Activated naive CD8-positive, alpha-beta T cell treated with anti-CD3 and anti-CD28 coated beads for 36 hours (primary cell): Measurements from ENCODE around the gene LUZP4. TPM values are rescaled to one million over a fixed set of nuclear protein-coding genes. Genes with fewer than 3 reads are reported as not detected.
"Not testable (repeated sequence)": the region's sequence is repeated elsewhere in the genome, so short reads cannot be mapped to it uniquely, and the experiment has no call there.

ENCODE experiments used
- DNase-seq: peaks from one replicate; pipeline ENCODE4 v3.0.0; 2021
- H3K27ac Mint-ChIP-seq: one replicate; pipeline ENCODE4 v1.8.0; 2022; ENCODE audit warnings: mild to moderate bottlenecking, moderate library complexity, mixed read lengths
- H3K27me3 Mint-ChIP-seq: one replicate; pipeline ENCODE4 v1.8.0; 2022; ENCODE audit warnings: mild to moderate bottlenecking, mixed read lengths
- H3K36me3 Mint-ChIP-seq: one replicate; pipeline ENCODE4 v1.8.0; 2021; ENCODE audit warnings: mild to moderate bottlenecking, mixed read lengths
- H3K4me1 Mint-ChIP-seq: one replicate; pipeline ENCODE4 v1.8.0; 2021; ENCODE audit warnings: mixed read lengths
- H3K4me3 Mint-ChIP-seq: one replicate; pipeline ENCODE4 v1.8.0; 2022; ENCODE audit warnings: mild to moderate bottlenecking, moderate library complexity, mixed read lengths
- H3K9me3 Mint-ChIP-seq: one replicate; pipeline ENCODE4 v1.8.0; 2022; ENCODE audit warnings: mixed read lengths
- total RNA-seq, 2 experiments: library from RNA; stranded (reverse); gene quantifications; one replicate each; pipeline ENCODE4 v1.2.3, GENCODE V29; 2021

The LUZP4 gene
- total RNA-seq, 2 experiments from 2014 or later = not detected

DNA sequence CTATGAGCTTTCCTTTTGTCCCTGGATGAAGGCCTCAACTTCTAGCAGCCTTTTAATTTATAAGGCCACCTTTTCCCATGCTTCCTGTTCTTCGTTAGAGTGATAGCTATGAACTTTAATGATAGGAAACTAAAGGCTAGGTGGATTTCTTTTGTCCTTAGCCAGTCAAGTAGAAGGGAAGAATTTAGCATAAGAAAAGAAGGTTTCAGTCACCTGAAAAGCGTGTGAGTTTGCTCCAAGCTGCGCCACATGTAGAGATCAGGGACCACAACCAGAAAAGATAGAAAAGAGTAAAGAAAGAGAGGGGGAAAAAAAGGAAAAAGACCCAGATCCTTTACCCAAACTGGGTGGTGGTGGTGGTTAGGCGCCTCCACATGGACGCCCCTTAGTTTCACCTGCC lies 28.6 kb downstream of the LUZP4 start:
- Mint-ChIP-seq H3K4me1 (no peaks in the 10 kb centered on the region), H3K27me3 (no peaks in the 10 kb centered on the region), H3K36me3 (no peaks in the 10 kb centered on the region), H3K4me3 (no peak overlapping the region), H3K9me3 (no peaks in the 10 kb centered on the region), H3K27ac (no peak overlapping the region)
- DNase-seq = no peak

DNA sequence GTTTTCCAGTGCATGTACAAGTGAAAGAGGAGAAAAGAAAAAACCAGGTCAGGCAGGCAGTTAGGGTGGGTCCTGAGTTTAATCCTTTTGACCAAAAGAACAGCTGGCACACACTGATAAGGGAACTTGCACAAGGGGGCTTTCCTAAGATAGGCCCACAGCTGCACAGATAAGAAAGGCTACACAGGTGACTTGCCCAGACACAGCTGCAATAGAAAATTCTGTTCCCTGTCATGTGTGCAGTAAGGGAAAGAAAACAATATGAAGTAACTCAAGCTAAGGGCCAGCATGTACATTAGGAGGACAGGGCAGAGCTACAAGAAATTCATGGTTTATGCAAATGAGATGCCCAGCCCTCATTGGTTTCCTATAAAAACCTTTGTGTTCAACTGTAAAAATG lies 32.9 kb downstream of the LUZP4 start:
- Mint-ChIP-seq H3K4me3 (no peak overlapping the region), H3K36me3 (no peaks in the 10 kb centered on the region), H3K27me3 (no peaks in the 10 kb centered on the region), H3K27ac (no peak overlapping the region), H3K4me1 (no peaks in the 10 kb centered on the region), H3K9me3 (no peaks in the 10 kb centered on the region)
- DNase-seq = no peak

DNA sequence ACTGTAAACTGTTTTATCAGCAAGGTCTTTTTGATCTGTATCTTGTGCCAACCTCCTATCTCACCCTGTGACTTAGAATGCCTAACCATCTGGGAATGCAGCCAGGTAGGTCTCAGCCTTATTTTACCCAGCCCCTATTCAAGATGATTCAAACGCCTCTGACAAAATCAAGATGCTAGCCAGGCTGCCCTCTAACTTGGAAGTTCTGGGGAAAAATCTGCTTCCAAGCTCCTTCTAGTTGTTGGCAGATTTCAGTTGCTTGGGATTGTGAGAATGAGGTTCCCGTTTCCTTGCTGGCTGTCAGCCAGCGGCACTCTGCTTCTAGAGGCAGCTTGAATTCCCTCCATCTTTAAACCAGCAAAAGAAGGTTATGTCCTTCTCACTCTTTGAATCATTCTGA lies 34.7 kb downstream of the LUZP4 start:
- Mint-ChIP-seq H3K27ac (no peak overlapping the region), H3K4me3 (no peak overlapping the region), H3K36me3 (no peaks in the 10 kb centered on the region), H3K27me3 (no peaks in the 10 kb centered on the region), H3K4me1 (no peaks in the 10 kb centered on the region), H3K9me3 (no peaks in the 10 kb centered on the region)
- no peak for DNase-seq

DNA sequence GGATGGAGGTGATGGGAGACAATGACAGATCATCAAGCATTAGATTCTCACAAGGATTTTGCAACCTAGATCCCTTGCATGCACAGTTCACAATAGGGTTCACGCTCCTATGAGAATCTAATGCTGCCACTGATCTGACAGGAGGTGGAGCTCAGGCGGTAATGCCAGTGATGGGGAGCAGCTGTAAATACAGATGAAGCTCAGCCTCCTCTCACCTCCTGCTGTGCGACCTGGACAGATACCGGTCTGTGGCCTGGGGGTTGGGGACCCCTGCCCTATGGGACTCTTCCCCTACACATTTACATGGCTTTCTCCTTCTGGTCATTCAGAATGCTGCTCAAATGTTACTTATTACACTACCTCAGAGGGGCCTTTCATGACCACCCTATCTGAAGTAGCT lies 39.8 kb downstream of the LUZP4 start:
- not testable (repeated sequence) for H3K4me1 Mint-ChIP-seq, H3K27ac Mint-ChIP-seq, H3K9me3 Mint-ChIP-seq, H3K36me3 Mint-ChIP-seq, DNase-seq, H3K4me3 Mint-ChIP-seq, H3K27me3 Mint-ChIP-seq

DNA sequence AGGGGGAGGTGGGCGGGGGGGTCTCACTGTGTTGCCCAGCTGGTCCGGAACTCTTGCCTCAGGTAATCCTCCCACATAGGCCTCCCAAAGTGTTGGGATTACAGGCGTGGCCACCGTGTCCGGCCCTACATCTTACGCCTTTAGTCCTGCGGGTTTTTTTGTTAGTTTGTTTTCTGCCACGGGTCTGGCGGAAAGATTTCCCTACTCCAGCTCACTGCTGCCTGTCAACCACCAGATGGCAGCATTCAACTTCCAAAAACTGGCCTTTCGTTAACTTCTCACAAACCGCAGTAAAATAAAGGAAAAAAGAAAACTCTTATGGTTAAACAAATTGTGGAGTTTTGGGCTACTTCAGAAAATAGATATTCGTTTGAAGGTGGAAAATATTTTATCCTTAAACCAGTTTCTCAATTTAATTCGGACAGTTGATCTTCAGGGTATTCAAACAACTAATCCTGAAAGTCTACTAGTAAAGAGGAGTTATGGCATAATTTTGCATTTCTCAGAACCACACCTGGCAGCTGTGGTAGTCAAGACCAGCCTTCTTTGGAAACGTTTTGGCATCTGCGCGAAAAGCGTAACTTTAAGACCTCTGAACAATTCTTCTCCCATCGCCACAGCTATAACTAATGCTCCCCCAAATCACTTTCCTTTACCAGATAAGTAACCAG lies 41.1 kb downstream of the LUZP4 start:
- H3K27ac Mint-ChIP-seq = no peak overlapping the region
- DNase-seq = peak; percentile 4
- no peaks in the 10 kb centered on the region for H3K27me3 Mint-ChIP-seq
- H3K4me3 Mint-ChIP-seq = no peak overlapping the region
- no peaks in the 10 kb centered on the region for H3K36me3 Mint-ChIP-seq
- no peaks in the 10 kb centered on the region for H3K4me1 Mint-ChIP-seq
- no peaks in the 10 kb centered on the region for H3K9me3 Mint-ChIP-seq

DNA sequence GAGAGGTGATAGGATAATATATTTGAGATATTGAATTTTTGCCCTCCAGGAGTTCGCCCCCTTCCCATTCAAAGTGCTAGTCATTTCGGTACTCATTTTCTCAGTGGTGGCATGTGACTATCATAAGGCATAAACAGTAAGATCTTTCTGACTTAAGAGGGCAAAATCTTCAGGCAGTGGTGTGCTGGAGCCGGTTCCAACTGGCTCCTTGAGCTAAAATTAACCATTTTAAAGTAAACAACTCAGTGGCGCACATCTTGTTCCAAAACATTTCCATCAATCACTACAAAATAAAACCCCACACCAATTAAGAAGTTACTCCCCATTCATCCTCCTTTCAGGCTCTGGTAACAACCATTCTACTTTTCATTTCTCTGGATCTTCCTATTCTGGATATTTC lies 43.3 kb downstream of the LUZP4 start:
- DNase-seq = no peak
- no peaks in the 10 kb centered on the region for H3K27me3 Mint-ChIP-seq
- no peaks in the 10 kb centered on the region for H3K9me3 Mint-ChIP-seq
- H3K27ac Mint-ChIP-seq = no peak overlapping the region
- H3K4me1 Mint-ChIP-seq = no peaks in the 10 kb centered on the region
- no peaks in the 10 kb centered on the region for H3K36me3 Mint-ChIP-seq
- H3K4me3 Mint-ChIP-seq = no peak overlapping the region

DNA sequence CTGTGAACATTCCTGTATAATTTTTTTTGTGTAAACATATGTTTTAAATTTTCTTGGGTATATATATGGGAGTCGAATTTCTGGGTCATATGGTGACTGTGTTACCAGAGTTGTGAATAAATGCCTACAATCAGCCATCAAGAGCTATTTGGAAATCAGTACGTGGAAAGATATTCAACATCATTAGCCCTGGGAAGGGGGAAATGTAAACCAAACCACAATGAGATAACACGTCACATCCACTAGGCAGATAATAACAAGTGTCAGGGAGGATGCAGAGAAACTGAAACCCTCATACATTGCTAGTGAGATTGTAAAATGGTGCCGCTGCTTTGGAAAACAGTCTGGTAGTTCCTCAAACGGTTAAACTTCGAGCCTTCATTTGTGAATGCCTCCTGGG lies 43.9 kb downstream of the LUZP4 start:
- H3K4me3 Mint-ChIP-seq = no peak overlapping the region
- no peak for DNase-seq
- no peaks in the 10 kb centered on the region for H3K4me1 Mint-ChIP-seq
- H3K27me3 Mint-ChIP-seq = no peaks in the 10 kb centered on the region
- no peak overlapping the region for H3K27ac Mint-ChIP-seq
- H3K9me3 Mint-ChIP-seq = no peaks in the 10 kb centered on the region
- H3K36me3 Mint-ChIP-seq = no peaks in the 10 kb centered on the region

DNA sequence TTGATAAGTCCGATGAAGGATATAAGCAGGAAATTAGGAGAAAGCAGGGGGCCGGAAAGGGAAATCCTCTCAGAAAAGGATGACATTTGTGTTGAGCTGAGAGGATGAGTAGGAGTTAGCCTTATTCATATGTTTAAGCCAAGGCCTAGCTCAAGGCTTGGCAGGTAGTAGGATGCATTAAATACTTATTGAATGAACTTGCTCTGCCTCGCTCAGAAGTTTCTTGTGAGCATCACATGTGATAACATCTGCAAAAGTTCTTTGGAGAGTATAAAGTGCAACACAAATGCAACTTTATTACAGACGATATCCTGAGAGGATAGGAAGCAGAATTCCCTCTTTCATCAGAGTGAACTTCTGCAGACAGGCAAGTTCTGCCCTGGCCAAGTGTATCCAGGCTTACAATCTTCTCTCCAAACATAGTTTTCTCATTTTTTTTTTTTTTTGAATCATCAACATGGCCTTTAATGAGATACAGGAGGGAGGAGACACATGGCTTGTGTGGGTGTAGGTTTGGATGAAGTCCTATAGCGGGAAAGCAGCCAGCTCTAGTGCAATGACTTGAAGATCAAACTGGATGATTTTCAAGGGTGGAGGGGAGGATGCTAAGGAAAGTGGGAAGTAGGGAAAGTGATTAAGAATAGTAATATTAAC lies 48.1 kb downstream of the LUZP4 start:
- H3K4me3 Mint-ChIP-seq = no peak overlapping the region
- no peaks in the 10 kb centered on the region for H3K36me3 Mint-ChIP-seq
- no peak for DNase-seq
- no peaks in the 10 kb centered on the region for H3K27me3 Mint-ChIP-seq
- H3K4me1 Mint-ChIP-seq = no peaks in the 10 kb centered on the region
- no peaks in the 10 kb centered on the region for H3K9me3 Mint-ChIP-seq
- no peak overlapping the region for H3K27ac Mint-ChIP-seq

DNA sequence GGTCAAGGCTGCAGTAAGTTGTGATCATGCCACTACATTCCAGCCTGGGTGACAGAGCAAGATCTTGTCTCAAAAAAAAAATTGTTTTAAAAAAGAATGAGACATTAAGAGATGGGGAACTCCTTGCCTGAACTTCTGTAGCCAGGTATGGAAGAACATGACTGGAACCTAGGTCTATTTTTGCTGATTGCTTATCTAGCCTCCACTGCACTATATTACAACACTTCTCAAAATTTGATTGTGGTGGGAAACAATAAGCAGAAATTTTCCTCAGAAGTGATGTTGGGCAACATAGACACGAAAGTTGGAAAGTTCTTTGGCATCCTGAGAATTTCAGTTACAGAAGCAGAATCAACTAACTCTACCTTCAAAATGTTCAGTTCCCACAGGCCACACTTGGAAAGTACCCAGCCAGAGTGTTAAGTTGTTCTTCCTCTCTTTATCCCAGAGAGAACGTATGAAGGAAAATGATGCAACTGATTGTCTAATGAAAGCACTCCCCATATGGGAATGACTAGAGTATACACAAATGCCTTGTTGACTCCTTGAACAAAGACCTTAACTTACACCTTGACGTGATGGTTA lies 50.0 kb downstream of the LUZP4 start:
- H3K4me3 Mint-ChIP-seq = no peak overlapping the region
- no peak for DNase-seq
- H3K4me1 Mint-ChIP-seq = no peaks in the 10 kb centered on the region
- H3K36me3 Mint-ChIP-seq = no peaks in the 10 kb centered on the region
- no peaks in the 10 kb centered on the region for H3K27me3 Mint-ChIP-seq
- no peaks in the 10 kb centered on the region for H3K9me3 Mint-ChIP-seq
- H3K27ac Mint-ChIP-seq = no peak overlapping the region

DNA sequence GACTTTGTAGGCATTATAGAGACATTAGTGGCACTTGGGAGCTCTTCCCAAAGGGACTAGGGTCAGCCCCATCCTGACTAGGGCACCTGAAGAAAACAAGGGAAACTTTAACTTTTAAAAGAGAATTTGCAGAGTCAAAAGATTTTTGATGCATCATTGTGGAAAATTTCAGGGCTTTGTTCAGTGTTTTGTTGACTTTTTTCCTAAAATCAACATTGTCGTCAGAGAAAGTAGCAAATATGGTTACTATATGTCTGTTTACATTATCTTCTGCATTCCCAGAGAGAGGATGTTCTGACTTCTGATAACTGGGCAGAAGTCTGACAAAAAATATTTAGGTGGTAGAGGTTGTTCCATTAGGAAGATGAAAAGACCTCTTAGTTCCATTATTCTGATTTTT lies 51.9 kb downstream of the LUZP4 start:
- Mint-ChIP-seq H3K27me3 (no peaks in the 10 kb centered on the region), H3K4me3 (no peak overlapping the region), H3K9me3 (no peaks in the 10 kb centered on the region), H3K36me3 (no peaks in the 10 kb centered on the region), H3K4me1 (no peaks in the 10 kb centered on the region), H3K27ac (no peak overlapping the region)
- DNase-seq = no peak

DNA sequence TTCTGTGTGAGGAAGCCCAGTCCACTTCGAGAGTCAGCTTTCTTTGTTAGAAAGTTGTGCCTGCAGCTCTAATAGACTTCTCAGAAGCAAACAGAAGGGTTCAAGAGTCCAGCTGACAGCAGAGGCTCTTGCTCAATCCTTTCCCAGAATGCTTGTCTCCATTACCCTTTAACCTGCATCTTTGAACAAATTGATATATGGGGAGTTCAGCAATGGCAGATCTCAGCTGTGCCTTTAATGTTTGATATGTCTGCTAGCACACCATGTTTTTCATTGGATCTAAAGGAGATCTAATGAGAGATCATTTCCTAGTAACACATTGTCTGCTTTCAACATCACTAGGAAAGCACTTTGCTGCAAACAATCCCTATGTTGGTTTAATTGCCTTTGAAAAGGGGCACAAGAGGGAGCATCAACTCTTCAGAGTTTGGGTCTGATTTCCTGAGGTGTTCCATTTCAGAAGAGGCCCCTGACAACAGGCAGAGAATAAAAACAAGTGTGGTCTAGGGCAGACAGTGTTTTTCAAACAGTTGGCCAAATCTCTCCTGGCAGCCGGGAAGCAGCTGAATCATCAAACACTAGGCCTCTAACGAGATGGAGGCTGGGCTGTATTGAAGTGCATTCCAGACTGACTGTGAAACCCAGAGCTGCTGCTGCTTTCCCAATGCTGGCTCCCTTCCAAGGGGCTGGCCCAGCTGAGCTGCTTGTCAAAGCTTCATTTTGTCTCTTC lies 55.5 kb downstream of the LUZP4 start:
- no peak overlapping the region for H3K4me3 Mint-ChIP-seq
- no peaks in the 10 kb centered on the region for H3K9me3 Mint-ChIP-seq
- no peaks in the 10 kb centered on the region for H3K27me3 Mint-ChIP-seq
- no peaks in the 10 kb centered on the region for H3K4me1 Mint-ChIP-seq
- H3K27ac Mint-ChIP-seq = no peak overlapping the region
- H3K36me3 Mint-ChIP-seq = no peaks in the 10 kb centered on the region
- no peak for DNase-seq

DNA sequence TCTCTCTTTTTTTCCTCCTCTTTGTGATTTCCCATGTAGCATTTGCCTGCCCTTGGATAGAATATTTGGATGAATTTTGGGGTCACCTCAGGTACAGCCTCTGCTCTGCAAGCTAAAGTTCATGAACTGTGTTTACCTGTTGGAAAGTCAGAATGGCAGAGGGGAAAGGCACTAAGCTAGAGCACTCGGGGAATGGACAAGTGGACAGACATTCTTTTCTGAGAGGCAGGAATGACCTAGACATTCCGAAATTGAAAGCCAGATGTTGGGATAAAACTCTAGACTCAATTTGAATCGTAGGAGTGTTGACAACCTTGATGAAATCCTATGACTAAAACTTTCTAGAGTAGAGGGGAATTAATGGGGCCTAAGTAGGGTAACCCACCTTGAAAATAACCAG lies 56.1 kb downstream of the LUZP4 start:
- Mint-ChIP-seq H3K4me3 (no peak overlapping the region), H3K36me3 (no peaks in the 10 kb centered on the region), H3K9me3 (no peaks in the 10 kb centered on the region), H3K27ac (no peak overlapping the region), H3K4me1 (no peaks in the 10 kb centered on the region), H3K27me3 (no peaks in the 10 kb centered on the region)
- DNase-seq = no peak

DNA sequence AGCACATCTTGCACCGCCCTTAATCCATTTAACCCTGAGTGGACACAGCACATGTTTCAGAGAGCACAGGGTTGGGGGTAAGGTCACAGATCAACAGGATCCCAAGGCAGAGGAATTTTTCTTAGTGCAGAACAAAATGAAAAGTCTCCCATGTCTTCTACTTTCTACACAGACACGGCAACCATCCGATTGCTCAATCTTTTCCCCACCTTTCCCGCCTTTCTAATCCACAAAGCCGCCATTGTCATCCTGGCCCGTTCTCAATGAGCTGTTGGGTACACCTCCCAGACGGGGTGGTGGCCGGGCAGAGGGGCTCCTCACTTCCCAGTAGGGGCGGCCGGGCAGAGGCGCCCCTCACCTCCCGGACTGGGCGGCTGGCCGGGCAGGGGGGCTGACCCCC lies 57.2 kb downstream of the LUZP4 start:
- H3K4me1 Mint-ChIP-seq = not testable (repeated sequence)

DNA sequence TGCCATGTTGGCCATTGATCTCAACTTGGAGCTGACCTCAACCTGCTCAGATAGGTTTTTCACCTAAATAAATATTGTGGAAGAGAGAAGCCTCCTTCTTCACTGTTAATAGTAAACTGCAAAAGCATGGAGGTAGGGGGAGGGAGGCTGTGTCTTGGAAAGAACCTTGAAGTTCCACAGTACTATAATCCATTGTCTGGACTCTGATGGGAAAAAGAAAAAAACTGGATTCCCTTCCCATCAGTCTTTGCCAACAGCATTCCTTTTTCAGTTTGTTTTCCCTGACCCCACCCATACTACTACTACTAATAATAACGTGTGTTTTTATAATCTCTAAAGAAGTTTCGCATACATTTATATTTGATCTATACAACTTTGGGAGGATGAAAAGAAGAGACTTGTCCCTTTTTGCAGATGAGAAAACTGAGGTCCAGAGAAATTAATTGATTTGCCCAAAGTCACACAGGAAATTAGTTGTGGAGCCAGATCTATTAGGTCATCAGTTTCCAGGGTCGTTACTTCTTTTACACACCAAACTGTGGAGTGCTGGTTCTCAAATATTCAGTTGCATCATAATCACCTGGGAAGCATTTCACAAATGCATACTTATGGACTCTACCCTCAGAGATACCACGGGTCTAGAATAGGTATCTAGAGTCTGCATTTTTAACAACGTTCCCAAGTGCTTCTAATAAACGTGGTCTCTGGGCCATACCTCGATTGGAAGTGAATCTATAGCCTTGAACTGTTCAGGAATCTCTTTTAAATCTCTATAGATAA lies 59.1 kb downstream of the LUZP4 start:
- H3K27me3 Mint-ChIP-seq = no peaks in the 10 kb centered on the region
- H3K9me3 Mint-ChIP-seq = no peaks in the 10 kb centered on the region
- no peak overlapping the region for H3K27ac Mint-ChIP-seq
- no peaks in the 10 kb centered on the region for H3K4me1 Mint-ChIP-seq
- H3K36me3 Mint-ChIP-seq = no peaks in the 10 kb centered on the region
- H3K4me3 Mint-ChIP-seq = no peak overlapping the region
- DNase-seq = no peak

More for the DNA sequence above, 57.2 kb downstream of the LUZP4 start:
- H3K27ac Mint-ChIP-seq, H3K27me3 Mint-ChIP-seq, H3K9me3 Mint-ChIP-seq, H3K36me3 Mint-ChIP-seq, H3K4me3 Mint-ChIP-seq, DNase-seq: not testable (repeated sequence)
